Neutrophil (primary cell): ENCODE measurements around the gene ING2.
"Not testable (repeated sequence)": the region's sequence is repeated elsewhere in the genome, so short reads cannot be mapped to it uniquely, and the experiment has no call there.

ENCODE experiments used
- H3K27ac ChIP-seq: fragments of 200-600 bp; sonication (generic); 2 replicates; pipeline ENCODE4 v1.5.1; 2016; ENCODE audit warnings: mild to moderate bottlenecking, moderate library complexity
- H3K27me3 ChIP-seq: fragments of 200-600 bp; sonication (generic); 2 replicates; pipeline ENCODE4 v1.6.0; 2016; ENCODE audit warnings: mild to moderate bottlenecking
- H3K36me3 ChIP-seq: fragments of 200-600 bp; sonication (generic); 2 replicates; pipeline ENCODE4 v1.5.1; 2017
- H3K4me1 ChIP-seq, 2 experiments: fragments of 200-600 bp in 1 of 2; sonication (generic) in 1 of 2; 1 replicate in 1 of 2; 2 replicates in 1 of 2; pipeline versions ENCODE4 v1.5.1 to v1.6.1; 2013 to 2016; ENCODE audit warnings: low read depth in 1 of 2, low read length in 1 of 2, mild to moderate bottlenecking in 1 of 2, moderate library complexity in 1 of 2; ENCODE audit not compliant: control insufficient read depth in 1 of 2, insufficient read depth in 1 of 2
- H3K4me3 ChIP-seq, 2 experiments: fragments of 200-600 bp in 1 of 2; sonication (generic) in 1 of 2; 1 replicate in 1 of 2; 2 replicates in 1 of 2; pipeline ENCODE4 v1.5.1; 2013 to 2016; ENCODE audit warnings: low read depth in 1 of 2, low read length in 1 of 2, mild to moderate bottlenecking in 1 of 2, moderate library complexity in 1 of 2
- H3K9me3 ChIP-seq: fragments of 200-600 bp; sonication (generic); 2 replicates; pipeline ENCODE4 v1.5.1; 2016
- CTCF ChIP-seq: fragments of 200-600 bp; sonication (generic); IDR thresholded peaks from 2 replicates; pipeline ENCODE4 v1.5.1; 2016; ENCODE audit warnings: antibody characterized with exemption

ING2 gene

GRCh38 chr4:183544109-183544508 is 39.3 kb downstream of the ING2 start:
- no peak overlapping the region for H3K27ac ChIP-seq
- no peaks in the 10 kb centered on the region for H3K4me1 ChIP-seq
- no peaks in the 10 kb centered on the region for H3K36me3 ChIP-seq
- TF ChIP-seq CTCF: no peak
- peaks cover 7% of the 10 kb centered on the region for H3K27me3 ChIP-seq
- no peaks in the 10 kb centered on the region for H3K9me3 ChIP-seq
- H3K4me3 ChIP-seq: no peak overlapping the region

- Histone ChIP-seq H3K27ac (no peak overlapping the region), H3K27me3 (peaks cover 7% of the 10 kb centered on the region), H3K4me1 (no peaks in the 10 kb centered on the region), H3K4me3 (no peak overlapping the region), H3K36me3 (no peaks in the 10 kb centered on the region), H3K9me3 (no peaks in the 10 kb centered on the region)
- TF ChIP-seq CTCF: no peak
Measured at GRCh38 chr4:183546376-183546775, 41.5 kb downstream of the ING2 start.

- no peaks in the 10 kb centered on the region for H3K27me3 ChIP-seq
- H3K4me1 ChIP-seq: no peaks in the 10 kb centered on the region
- no peak overlapping the region for H3K27ac ChIP-seq
- TF ChIP-seq CTCF: no peak
- no peak overlapping the region for H3K4me3 ChIP-seq
- no peaks in the 10 kb centered on the region for H3K36me3 ChIP-seq
- H3K9me3 ChIP-seq: no peaks in the 10 kb centered on the region
Measured at GRCh38 chr4:183548306-183548705, 43.4 kb downstream of the ING2 start.

- H3K4me3 ChIP-seq: no peak overlapping the region
- H3K27me3 ChIP-seq: no peaks in the 10 kb centered on the region
- H3K9me3 ChIP-seq: no peaks in the 10 kb centered on the region
- H3K4me1 ChIP-seq: peaks cover 11 to 15% of the 10 kb centered on the region in 2 experiments
- H3K36me3 ChIP-seq: no peaks in the 10 kb centered on the region
- TF ChIP-seq CTCF: no peak
- no peak overlapping the region for H3K27ac ChIP-seq
Measured at GRCh38 chr4:183550345-183551093, 45.7 kb downstream of the ING2 start.

- no peaks in the 10 kb centered on the region for H3K27me3 ChIP-seq
- H3K36me3 ChIP-seq: no peaks in the 10 kb centered on the region
- TF ChIP-seq CTCF: no peak
- no peak overlapping the region for H3K4me3 ChIP-seq
- H3K27ac ChIP-seq: no peak overlapping the region
- no peaks in the 10 kb centered on the region for H3K9me3 ChIP-seq
- H3K4me1 ChIP-seq: peaks cover 11 to 15% of the 10 kb centered on the region in 2 experiments
Measured at GRCh38 chr4:183552274-183553146, 47.7 kb downstream of the ING2 start.

GRCh38 chr4:183553147-183553478 is 48.3 kb downstream of the ING2 start:
- not testable (repeated sequence) for H3K36me3 ChIP-seq, H3K27ac ChIP-seq, H3K27me3 ChIP-seq, H3K4me3 ChIP-seq, H3K9me3 ChIP-seq
- peaks cover 11 to 15% of the 10 kb centered on the region in 2 experiments for H3K4me1 ChIP-seq
